Astrocyte of the spinal cord (primary cell): ENCODE measurements around the gene TPX2.

Experiments
- DNase-seq: peaks from one replicate; pipeline ENCODE4 v3.0.0; 2011; ENCODE audit warnings: low read depth, low spot score
- H3K4me3 ChIP-seq: 2 replicates; pipeline ENCODE4 v1.5.1; 2011; ENCODE audit warnings: low read depth, mild to moderate bottlenecking, low read length, moderate library complexity
- in situ Hi-C: cut with HindIII; loops from 2 replicates; pipeline ENCODE4 v1.10.0; 2017; ENCODE audit warnings: low sequenced_read_pairs
- TF ChIP-seq, protein P1 (sequence below): IDR thresholded peaks from 2 replicates; pipeline ENCODE4 v1.5.1; 2012; ENCODE audit warnings: low read depth, mild to moderate bottlenecking, low read length, inconsistent platforms

TPX2 gene

DNA sequence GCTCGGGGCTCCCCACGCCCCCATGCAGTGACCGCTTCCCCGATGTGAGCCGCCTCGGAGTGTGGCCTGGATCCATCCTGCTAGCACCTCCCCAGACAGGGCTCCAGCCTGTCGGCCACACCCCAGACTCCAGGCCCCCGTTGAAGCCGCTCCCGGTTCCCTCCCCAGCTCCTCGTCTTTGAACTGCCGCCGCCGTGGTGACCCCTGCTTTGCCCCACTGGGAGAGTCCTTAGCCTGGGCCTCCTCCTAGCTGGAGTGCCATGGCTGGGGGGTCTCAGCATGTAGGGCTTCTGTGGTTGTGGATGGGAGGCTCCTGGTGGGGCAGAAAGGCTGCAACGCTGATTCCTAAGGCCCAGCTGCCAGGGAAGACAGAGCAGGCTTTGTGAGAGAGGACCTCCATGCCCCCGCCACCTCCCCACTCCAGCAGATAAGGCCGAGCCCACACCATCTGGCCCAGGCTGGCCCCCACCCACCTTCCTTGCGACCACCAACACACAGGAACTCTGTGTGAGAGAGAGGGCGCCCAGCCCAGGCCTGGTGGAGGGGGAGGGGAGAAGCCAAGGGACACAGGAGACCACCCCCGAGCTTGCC lies 94.9 kb downstream of the TPX2 start:
- no peak overlapping the region for H3K4me3 ChIP-seq
- in situ Hi-C loops, result no loop called here
- TF ChIP-seq, protein P1, sequence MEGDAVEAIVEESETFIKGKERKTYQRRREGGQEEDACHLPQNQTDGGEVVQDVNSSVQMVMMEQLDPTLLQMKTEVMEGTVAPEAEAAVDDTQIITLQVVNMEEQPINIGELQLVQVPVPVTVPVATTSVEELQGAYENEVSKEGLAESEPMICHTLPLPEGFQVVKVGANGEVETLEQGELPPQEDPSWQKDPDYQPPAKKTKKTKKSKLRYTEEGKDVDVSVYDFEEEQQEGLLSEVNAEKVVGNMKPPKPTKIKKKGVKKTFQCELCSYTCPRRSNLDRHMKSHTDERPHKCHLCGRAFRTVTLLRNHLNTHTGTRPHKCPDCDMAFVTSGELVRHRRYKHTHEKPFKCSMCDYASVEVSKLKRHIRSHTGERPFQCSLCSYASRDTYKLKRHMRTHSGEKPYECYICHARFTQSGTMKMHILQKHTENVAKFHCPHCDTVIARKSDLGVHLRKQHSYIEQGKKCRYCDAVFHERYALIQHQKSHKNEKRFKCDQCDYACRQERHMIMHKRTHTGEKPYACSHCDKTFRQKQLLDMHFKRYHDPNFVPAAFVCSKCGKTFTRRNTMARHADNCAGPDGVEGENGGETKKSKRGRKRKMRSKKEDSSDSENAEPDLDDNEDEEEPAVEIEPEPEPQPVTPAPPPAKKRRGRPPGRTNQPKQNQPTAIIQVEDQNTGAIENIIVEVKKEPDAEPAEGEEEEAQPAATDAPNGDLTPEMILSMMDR, result no peak
- DNase-seq, result no peak

DNA sequence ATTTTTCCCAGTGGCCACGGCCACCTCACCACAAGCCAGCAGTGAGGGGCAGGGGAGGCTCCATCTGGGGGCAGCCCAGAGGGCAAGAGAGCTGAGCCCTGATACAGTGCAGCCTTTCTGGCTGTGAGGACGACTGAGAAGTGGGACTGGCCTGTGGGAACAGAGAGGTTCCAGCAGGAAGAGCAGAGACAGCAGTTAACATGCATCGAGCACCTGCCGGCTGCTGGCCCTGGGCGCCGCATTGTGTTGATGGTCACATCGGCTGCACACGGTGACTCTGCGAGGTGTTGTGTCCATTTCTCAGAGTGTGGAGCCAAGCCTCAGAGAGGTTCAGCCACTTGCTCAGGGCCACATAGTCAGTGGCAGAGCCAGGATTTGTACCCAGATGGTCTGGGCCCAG lies 96.5 kb downstream of the TPX2 start:
- no peak for DNase-seq
- in situ Hi-C loops, result no loop called here
- no peak overlapping the region for H3K4me3 ChIP-seq
- TF ChIP-seq, protein P1, result no peak

DNA sequence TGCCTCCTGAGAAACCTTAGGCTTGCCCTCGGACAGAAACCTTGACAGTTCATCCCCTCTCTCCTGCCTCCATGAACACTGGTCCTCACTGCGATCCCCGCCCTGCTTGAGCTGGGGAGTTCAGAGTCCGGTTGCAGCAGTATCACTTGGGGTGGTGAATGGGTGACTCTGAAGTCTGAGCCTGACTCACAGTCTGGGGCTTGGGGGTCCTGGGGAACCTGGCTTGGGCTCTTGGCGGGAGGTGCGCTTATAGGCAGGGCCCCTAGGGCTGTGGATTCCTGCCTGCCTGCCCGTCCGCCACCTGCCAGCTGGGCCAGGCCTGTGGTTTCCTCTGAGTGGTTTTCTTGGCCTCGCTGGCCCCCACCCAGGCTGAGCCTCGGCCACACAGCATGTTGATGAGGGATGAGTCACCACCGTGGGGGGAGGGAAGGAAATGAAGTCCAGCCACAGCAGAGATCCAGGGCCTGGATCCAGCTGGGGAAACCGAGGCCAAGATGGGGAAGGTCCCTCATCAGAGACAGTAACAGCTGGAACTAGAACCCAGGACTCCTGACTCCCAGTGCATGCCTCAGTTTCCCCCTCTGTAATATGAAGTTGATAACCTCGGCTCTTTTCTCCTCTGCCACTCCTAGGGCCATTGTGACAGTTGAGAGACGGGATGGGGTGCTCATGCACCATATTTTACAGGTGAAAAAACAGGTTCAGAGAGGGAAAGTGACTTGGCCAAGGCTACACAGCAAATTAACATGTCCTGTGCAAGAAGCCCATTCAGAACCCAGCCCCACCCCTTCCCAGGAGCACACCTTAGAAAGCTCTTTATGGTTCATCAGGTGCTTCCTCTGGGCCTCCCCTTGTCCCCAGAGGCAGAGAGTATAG lies 97.1 kb downstream of the TPX2 start:
- peak; percentile 96 for DNase-seq
- in situ Hi-C loops, result no loop called here
- H3K4me3 ChIP-seq, result no peak overlapping the region
- TF ChIP-seq, protein P1, result no peak

DNA sequence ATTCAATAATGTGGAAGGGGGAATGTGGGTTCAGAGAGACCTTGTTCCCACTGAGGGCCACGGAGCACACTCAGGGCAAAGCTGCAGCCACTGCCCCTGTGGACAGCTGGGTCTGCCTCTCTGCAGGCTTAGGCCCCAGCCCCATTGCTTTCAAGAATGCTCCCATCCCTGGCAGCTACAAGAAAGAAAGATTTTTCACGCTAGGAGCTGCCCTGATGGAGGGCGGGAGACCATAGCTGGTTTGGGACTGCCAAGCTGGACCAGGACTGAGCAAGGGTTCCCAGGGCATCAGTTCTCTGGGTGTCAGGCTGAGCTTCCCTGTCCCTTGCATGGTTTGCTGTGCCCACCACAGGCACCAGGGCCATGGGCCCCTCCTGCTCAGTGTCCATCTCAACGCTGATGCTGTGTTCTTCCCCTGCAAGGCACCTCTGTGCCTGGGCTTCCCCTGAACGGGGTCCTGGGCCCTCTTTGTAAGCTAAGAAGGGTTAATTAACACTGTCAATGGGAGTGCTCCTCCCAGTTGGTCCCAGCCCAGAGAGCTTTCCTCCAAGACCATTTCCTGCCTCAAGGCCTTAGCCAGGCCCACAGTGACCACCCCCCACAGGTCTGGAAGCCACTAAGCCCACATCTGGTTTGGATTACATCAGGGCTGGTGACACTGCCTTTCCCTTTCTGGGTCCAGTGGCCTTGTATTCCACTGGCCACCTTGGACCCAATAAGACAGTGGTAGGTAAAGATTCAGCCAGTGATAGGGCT lies 97.9 kb downstream of the TPX2 start:
- DNase-seq, result peak; percentile 50
- TF ChIP-seq, protein P1, result no peak
- in situ Hi-C loops, result no loop called here
- no peak overlapping the region for H3K4me3 ChIP-seq

DNA sequence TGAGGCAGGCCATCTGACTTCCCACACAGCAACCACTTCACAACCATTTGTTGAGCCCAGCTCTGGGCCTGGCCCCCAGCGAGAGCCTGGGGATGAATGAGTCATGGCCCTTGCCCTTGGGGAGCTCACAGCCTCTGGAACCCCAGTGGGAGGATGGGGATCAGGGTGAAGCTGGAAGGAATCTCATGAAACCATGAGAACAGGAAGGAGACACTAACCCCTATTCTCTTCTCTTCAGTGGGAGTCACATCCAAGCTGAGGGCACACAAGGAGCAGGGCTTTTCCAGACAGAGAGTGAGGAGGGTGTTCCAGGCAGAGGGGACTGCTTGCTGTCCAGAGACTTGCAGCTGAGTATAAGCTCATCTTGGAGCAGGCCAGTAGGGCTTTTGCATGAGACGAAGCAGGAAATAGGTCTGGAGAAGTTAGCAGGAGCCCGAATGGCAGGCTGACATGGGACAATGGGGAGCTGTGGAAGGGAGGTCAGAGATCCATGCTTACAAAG lies 98.9 kb downstream of the TPX2 start:
- no peak overlapping the region for H3K4me3 ChIP-seq
- in situ Hi-C loops, result no loop called here
- DNase-seq, result peak; percentile 64
- TF ChIP-seq, protein P1, result no peak

DNA sequence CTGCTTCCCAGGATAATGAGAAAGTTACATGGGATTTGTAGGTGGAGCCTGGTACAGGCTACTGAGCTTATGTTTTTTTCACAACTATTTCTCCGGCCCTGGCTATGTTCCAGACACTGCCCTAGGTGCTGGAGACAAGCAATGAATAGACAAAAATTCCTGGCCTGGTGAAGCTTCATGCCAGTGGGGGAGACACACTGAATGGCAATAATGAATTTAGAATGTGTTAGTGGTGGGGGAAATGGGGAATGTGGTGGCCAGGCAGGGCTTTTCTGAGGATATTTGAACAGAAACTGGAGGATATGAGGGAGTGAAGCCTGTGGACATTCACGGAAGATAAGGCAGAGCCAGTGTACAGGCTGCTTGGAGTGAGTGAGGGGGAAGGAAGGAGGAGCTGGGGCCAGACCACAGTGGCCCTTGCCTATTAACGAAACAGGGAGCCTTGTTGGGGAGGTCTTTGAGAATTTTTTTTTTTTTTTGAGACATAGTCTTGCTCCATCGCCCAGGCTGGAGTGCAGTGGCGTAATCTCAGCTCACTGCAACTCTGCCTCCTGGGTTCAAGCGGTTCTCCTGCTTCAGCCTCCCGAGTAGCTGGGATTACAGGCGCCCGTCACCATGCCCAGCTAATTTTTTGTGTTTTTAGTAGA lies 99.7 kb downstream of the TPX2 start:
- DNase-seq, result peak; percentile 32
- in situ Hi-C loops, result no loop called here
- no peak overlapping the region for H3K4me3 ChIP-seq
- TF ChIP-seq, protein P1, result no peak
